Peyer's patch (tissue), 4 donors: ENCODE measurements around the gene SDF4. TPM values are rescaled to one million over a fixed set of nuclear protein-coding genes. Genes with fewer than 3 reads are reported as not detected.

Experiments
- DNase-seq, 3 donors: peaks; one replicate each; pipeline ENCODE4 v3.0.0-alpha.2; 2017 to 2019
- H3K27ac ChIP-seq, 4 donors: fragments of 200-600 bp; sonication (generic); one replicate each; pipeline ENCODE4 v1.5.1; 2016 to 2019
- H3K27me3 ChIP-seq, 2 donors: fragments of 200-600 bp; sonication (generic); one replicate each; pipeline ENCODE4 v1.5.1; 2019
- H3K36me3 ChIP-seq, 3 donors: fragments of 200-600 bp; sonication (generic); one replicate each; pipeline ENCODE4 v1.5.1; 2016 to 2019
- H3K4me1 ChIP-seq, 4 donors: fragments of 200-600 bp; sonication (generic); one replicate each; pipeline ENCODE4 v1.5.1; 2016 to 2019
- H3K4me3 ChIP-seq, 4 donors: fragments of 200-600 bp; sonication (generic); 1 replicate in 3 of 4; 2 replicates in 1 of 4; pipeline ENCODE4 v1.5.1; 2016 to 2019; ENCODE audit warnings: mild to moderate bottlenecking in 1 of 4
- H3K9me3 ChIP-seq, 4 donors: fragments of 200-600 bp; sonication (generic); one replicate each; pipeline ENCODE4 v1.5.1; 2016 to 2019; ENCODE audit warnings: mild to moderate bottlenecking in 1 of 4
- POLR2A ChIP-seq, 2 donors: fragments of 450-650 bp; IDR thresholded peaks; one replicate each; pipeline ENCODE4 v1.5.1; 2017; ENCODE audit warnings: antibody characterized with exemption in 2 of 2, mild to moderate bottlenecking in 2 of 2, moderate library complexity in 2 of 2
- total RNA-seq, 4 donors: library from RNA; depleted of rRNA; stranded (reverse); fragments of >200 nt; gene quantifications; one replicate each; pipeline ENCODE4 v1.1.0, GENCODE V29; 2016
- TF ChIP-seq, protein P1 (sequence below), 6 experiments: fragments of 450-650 bp in 4 of 6; fragments of 200-600 bp in 2 of 6; sonication (generic) in 1 of 6; IDR thresholded peaks; one replicate each; pipeline ENCODE4 v1.5.1; 2017 to 2019; ENCODE audit warnings: antibody characterized with exemption in 6 of 6, mild to moderate bottlenecking in 3 of 6, moderate library complexity in 1 of 6

SDF4 gene
- total RNA-seq, 4 donors from 2014 or later: 88.3 to 280 (median 177) TPM

DNA sequence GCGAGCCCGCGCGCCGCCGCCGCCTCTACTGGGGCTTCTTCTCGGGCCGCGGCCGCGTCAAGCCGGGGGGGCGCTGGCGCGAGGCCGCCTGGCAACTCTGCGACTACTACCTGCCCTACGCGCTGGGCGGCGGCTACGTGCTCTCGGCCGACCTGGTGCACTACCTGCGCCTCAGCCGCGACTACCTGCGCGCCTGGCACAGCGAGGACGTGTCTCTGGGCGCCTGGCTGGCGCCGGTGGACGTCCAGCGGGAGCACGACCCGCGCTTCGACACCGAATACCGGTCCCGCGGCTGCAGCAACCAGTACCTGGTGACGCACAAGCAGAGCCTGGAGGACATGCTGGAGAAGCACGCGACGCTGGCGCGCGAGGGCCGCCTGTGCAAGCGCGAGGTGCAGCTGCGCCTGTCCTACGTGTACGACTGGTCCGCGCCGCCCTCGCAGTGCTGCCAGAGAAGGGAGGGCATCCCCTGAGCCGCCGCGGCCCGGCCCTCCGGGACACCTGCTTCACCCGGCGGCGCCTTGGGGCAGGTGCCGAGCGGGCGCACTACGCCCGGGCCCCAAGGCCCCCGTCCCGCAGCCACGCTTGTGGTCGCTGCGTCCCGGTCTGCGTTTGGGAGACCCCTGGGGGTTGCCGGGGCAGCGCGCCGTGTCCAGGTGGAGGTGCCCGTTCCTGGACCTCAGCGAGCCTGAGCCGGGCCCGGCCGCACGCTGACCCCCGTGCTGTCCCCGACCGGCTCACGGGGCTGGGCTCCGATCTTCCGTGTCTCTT is 1.2 kb upstream of the SDF4 start:
- no peak for DNase-seq
- H3K27ac ChIP-seq: peak overlapping the region in 1 of 4 donors; percentile 97
- H3K9me3 ChIP-seq: no peaks in the 10 kb centered on the region
- H3K36me3 ChIP-seq: peaks cover 0 to 16% (median 0%) of the 10 kb centered on the region in 3 donors
- TF ChIP-seq POLR2A (IDR thresholded peaks at IDR 0.05): no peak
- TF ChIP-seq, protein P1, sequence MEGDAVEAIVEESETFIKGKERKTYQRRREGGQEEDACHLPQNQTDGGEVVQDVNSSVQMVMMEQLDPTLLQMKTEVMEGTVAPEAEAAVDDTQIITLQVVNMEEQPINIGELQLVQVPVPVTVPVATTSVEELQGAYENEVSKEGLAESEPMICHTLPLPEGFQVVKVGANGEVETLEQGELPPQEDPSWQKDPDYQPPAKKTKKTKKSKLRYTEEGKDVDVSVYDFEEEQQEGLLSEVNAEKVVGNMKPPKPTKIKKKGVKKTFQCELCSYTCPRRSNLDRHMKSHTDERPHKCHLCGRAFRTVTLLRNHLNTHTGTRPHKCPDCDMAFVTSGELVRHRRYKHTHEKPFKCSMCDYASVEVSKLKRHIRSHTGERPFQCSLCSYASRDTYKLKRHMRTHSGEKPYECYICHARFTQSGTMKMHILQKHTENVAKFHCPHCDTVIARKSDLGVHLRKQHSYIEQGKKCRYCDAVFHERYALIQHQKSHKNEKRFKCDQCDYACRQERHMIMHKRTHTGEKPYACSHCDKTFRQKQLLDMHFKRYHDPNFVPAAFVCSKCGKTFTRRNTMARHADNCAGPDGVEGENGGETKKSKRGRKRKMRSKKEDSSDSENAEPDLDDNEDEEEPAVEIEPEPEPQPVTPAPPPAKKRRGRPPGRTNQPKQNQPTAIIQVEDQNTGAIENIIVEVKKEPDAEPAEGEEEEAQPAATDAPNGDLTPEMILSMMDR (IDR thresholded peaks at IDR 0.05): no peak
- no peaks in the 10 kb centered on the region for H3K27me3 ChIP-seq
- H3K4me3 ChIP-seq: peak overlapping the region in 3 of 4 donors; percentile 42 to 100 (median 97)
- H3K4me1 ChIP-seq: peaks cover 6 to 43% (median 19%) of the 10 kb centered on the region in 4 donors

DNA sequence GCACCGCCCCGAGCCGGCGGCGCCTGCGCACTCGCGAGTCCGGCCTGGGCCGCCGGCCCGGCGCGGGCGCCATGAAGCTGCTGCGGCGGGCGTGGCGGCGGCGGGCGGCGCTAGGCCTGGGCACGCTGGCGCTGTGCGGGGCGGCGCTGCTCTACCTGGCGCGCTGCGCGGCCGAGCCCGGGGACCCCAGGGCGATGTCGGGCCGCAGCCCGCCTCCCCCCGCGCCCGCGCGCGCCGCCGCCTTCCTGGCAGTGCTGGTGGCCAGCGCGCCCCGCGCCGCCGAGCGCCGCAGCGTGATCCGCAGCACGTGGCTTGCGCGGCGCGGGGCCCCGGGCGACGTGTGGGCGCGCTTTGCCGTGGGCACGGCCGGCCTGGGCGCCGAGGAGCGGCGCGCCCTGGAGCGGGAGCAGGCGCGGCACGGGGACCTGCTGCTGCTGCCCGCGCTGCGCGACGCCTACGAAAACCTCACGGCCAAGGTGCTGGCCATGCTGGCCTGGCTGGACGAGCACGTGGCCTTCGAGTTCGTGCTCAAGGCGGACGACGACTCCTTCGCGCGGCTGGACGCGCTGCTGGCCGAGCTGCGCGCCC is 501 bp upstream of the SDF4 start, which contains the start of gene B3GALT6:
B3GALT6 (plus strand) TSS at position 30 of the 588 bp plus-strand sequence; CDS start at position 72, 42 bp downstream.
- peaks cover 3 to 36% (median 17%) of the 10 kb centered on the region in 4 donors for H3K4me1 ChIP-seq
- peaks cover 0 to 23% (median 0%) of the 10 kb centered on the region in 3 donors for H3K36me3 ChIP-seq
- H3K27me3 ChIP-seq: no peaks in the 10 kb centered on the region
- TF ChIP-seq, protein P1 (IDR thresholded peaks at IDR 0.05): peak in 1 of 6 experiments; percentile 22
- peak in 1 of 2 donors; percentile 46 for TF ChIP-seq POLR2A (IDR thresholded peaks at IDR 0.05)
- no peak for DNase-seq
- peak within 1 kb of the TSS; percentile 95 to 98 (median 97) for H3K27ac ChIP-seq
- no peaks in the 10 kb centered on the region for H3K9me3 ChIP-seq
- H3K4me3 ChIP-seq: peak within 1 kb of the TSS; percentile 88 to 100 (median 96)

DNA sequence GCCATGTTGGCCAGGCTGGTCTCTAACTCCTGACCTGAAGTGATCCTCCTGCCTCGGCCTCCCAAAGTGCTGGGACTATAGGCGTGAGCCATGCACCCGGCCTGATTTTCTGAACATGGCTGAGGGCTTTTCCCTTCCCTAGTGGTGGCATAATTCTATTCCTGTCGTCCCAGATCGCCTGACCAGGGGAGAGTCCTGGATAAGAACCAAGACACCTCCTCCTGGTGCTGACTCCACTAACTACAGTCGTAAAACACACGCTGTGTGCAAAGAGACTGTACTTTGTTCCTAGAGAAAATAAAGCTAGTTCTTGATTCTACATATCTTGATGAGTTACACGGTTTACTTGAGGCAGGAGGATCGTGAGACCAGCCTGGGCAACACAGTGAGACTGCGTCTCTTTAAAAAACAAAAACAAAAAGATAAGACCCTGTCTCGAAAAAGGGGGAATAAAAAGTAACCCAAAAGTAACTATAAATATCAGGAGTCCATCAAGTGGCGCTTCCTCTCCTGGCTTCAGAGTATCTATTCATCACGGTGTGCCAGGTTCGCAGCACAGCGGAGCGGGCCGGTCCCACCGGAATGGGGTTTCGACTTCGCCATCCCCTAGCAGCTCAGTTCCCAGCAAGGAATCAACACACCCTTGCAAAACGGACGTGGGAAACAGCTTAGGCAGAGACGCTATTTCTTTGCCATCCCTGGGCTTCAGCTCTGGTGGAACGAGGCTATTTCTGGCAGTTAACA is 973 bp downstream of the SDF4 start:
- Histone ChIP-seq H3K9me3 (no peaks in the 10 kb centered on the region), H3K27ac (peak overlapping the region; percentile 95 to 98 (median 97)), H3K36me3 (peaks cover 0 to 38% (median 0%) of the 10 kb centered on the region in 3 donors), H3K27me3 (no peaks in the 10 kb centered on the region), H3K4me3 (peak overlapping the region; percentile 88 to 100 (median 96)), H3K4me1 (peaks cover 3 to 30% (median 17%) of the 10 kb centered on the region in 4 donors)
- no peak for DNase-seq
- TF ChIP-seq, protein P1 (IDR thresholded peaks at IDR 0.05): peak in 4 of 6 experiments; percentile 21 to 74 (median 68)
- TF ChIP-seq POLR2A (IDR thresholded peaks at IDR 0.05): peak; percentile 65 to 73

DNA sequence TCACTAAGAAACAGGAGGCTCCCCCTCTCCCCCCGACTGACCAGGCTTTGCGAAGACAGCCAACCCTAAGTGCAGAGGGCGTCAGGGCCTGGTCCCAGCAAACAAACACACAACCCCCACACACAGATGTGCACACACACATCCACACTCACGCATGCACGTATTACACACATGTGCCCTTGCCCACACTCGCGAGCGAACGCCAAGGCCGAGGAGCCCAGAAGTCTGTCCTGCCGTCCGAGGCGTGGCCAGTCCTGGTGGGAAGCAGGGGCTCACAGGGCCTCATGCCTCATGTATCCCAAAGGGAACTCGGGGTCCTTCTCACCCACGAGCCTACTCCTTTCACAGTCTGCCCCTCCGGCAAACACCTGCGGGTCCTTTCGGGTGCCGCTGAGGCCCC is 2.0 kb downstream of the SDF4 start:
- H3K4me3 ChIP-seq: peak overlapping the region in 1 of 4 donors; percentile 96
- TF ChIP-seq, protein P1 (IDR thresholded peaks at IDR 0.05): no peak
- TF ChIP-seq POLR2A (IDR thresholded peaks at IDR 0.05): no peak
- H3K27me3 ChIP-seq: no peaks in the 10 kb centered on the region
- H3K36me3 ChIP-seq: peaks cover 0 to 48% (median 0%) of the 10 kb centered on the region in 3 donors
- no peak overlapping the region for H3K27ac ChIP-seq
- H3K9me3 ChIP-seq: no peaks in the 10 kb centered on the region
- DNase-seq: no peak
- H3K4me1 ChIP-seq: peaks cover 3 to 30% (median 17%) of the 10 kb centered on the region in 4 donors

DNA sequence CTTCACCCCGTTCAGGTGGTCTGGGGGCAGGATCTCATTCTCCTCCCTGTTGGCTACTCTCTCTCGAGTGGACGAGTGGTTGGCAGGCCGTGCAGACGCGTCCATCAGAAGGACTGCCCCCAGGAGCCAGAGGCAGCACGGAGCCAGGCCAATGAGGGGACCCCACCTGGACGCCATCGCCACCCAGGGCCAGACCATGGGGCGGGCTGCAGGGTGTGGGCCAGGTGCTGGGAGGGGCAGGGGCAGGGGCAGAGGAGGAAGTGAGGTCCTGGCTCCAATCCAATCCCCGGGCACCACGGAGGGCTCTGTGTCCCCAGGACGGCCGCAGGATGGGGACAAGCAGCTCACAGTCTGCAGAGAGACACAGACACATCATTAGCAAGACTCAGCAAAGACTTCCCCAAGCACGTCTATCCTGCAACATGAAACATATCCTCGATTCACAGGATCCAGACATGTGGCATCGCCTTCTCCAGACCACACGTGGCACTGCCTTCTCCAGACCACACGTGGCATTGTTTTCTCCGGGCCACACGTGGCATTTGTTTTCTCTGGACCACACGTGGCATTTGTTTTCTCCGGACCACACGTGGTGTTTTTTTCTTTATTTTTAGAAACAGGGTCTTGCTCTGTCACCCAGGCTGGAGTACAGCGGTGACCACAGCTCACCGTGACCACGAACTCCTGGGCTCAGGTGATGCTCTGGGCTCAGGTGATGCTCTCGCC is 3.0 kb downstream of the SDF4 start:
- Histone ChIP-seq H3K4me3 (no peak overlapping the region), H3K9me3 (no peaks in the 10 kb centered on the region), H3K36me3 (peaks cover 0 to 57% (median 0%) of the 10 kb centered on the region in 3 donors), H3K4me1 (peaks cover 3 to 30% (median 17%) of the 10 kb centered on the region in 4 donors), H3K27me3 (no peaks in the 10 kb centered on the region), H3K27ac (no peak overlapping the region)
- TF ChIP-seq, protein P1 (IDR thresholded peaks at IDR 0.05): no peak
- TF ChIP-seq POLR2A (IDR thresholded peaks at IDR 0.05): no peak
- no peak for DNase-seq
